ENCODE data around the gene DNM2. TPM values are rescaled to one million over a fixed set of nuclear protein-coding genes. Genes with fewer than 3 reads are reported as not detected.

DNM2 gene
- total and polyA plus RNA-seq, 9 of the 15 experiments (the other 6 are each of a cell fraction or from before 2014, with no cell fraction given) = 2.2 to 161 (median 72.6) TPM

GRCh38 chr19:10812902-10813404, 95.1 kb downstream of the DNM2 start (continued):
- TF ChIP-seq ZNF75A (CRISPR knock-in tag; IDR thresholded peaks at IDR 0.05) (no peak), E2F3 (CRISPR knock-in tag; IDR thresholded peaks at IDR 0.05) (0 out of 2 replicates have a peak, but pooled peaks have one; percentile 34), HNRNPK (IDR thresholded peaks at IDR 0.05; ENCODE audit: low read depth, low read length, poor library complexity, severe bottlenecking) (no peak), ZFPM2 (CRISPR knock-in tag; IDR thresholded peaks at IDR 0.05) (no peak), HSF4 (CRISPR knock-in tag; IDR thresholded peaks at IDR 0.05; ENCODE audit: borderline replicate concordance) (no peak), ZNF583 (CRISPR knock-in tag; IDR thresholded peaks at IDR 0.05) (peak; percentile 70; the same call in 1 of the 2 replicates), GATAD2A (IDR thresholded peaks at IDR 0.05) (no peak), TAF1 (IDR thresholded peaks at IDR 0.05; ENCODE audit: control insufficient read depth, extremely low read depth, insufficient read depth, low read length, severe bottlenecking) (no peak), SETDB1 (IDR thresholded peaks at IDR 0.05; ENCODE audit: low read length) (no peak), RBM14 (IDR thresholded peaks at IDR 0.05; ENCODE audit: borderline replicate concordance, insufficient read depth, low read depth, low read length) (no peak), THRB (CRISPR knock-in tag; conservative IDR thresholded peaks at IDR 0.05) (0 out of 2 replicates have a peak, but pooled peaks have one; percentile 5), GTF2A2 (tag; IDR thresholded peaks at IDR 0.05) (no peak), DNMT1 (IDR thresholded peaks at IDR 0.05) (no peak), NR2F6 (CRISPR knock-in tag; IDR thresholded peaks at IDR 0.05) (no peak), MAFF (IDR thresholded peaks at IDR 0.05; ENCODE audit: low read length) (peak; percentile 86), TAF15 (IDR thresholded peaks at IDR 0.05; ENCODE audit: low read depth, low read length) (no peak), RB1 (IDR thresholded peaks at IDR 0.05; ENCODE audit: low read depth) (no peak), CHD2 (IDR thresholded peaks at IDR 0.05; ENCODE audit: low read depth, low read length) (no peak), BACH1 (tag; IDR thresholded peaks at IDR 0.05) (peak; percentile 97), THRAP3 (IDR thresholded peaks at IDR 0.05; ENCODE audit: borderline replicate concordance) (no peak), ARID4B (CRISPR knock-in tag; IDR thresholded peaks at IDR 0.05) (no peak), CBX5 (IDR thresholded peaks at IDR 0.05; ENCODE audit: borderline replicate concordance, low read depth) (no peak), SUPT5H (IDR thresholded peaks at IDR 0.05) (0 out of 2 replicates have a peak, but pooled peaks have one; percentile 30), NFATC3 (IDR thresholded peaks at IDR 0.05) (no peak)
- TF ChIP-seq, protein P1, sequence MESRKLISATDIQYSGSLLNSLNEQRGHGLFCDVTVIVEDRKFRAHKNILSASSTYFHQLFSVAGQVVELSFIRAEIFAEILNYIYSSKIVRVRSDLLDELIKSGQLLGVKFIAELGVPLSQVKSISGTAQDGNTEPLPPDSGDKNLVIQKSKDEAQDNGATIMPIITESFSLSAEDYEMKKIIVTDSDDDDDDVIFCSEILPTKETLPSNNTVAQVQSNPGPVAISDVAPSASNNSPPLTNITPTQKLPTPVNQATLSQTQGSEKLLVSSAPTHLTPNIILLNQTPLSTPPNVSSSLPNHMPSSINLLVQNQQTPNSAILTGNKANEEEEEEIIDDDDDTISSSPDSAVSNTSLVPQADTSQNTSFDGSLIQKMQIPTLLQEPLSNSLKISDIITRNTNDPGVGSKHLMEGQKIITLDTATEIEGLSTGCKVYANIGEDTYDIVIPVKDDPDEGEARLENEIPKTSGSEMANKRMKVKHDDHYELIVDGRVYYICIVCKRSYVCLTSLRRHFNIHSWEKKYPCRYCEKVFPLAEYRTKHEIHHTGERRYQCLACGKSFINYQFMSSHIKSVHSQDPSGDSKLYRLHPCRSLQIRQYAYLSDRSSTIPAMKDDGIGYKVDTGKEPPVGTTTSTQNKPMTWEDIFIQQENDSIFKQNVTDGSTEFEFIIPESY (CRISPR knock-in tag; IDR thresholded peaks at IDR 0.05) = no peak
